Measurements from ENCODE around the gene MRPL53.

DNA sequence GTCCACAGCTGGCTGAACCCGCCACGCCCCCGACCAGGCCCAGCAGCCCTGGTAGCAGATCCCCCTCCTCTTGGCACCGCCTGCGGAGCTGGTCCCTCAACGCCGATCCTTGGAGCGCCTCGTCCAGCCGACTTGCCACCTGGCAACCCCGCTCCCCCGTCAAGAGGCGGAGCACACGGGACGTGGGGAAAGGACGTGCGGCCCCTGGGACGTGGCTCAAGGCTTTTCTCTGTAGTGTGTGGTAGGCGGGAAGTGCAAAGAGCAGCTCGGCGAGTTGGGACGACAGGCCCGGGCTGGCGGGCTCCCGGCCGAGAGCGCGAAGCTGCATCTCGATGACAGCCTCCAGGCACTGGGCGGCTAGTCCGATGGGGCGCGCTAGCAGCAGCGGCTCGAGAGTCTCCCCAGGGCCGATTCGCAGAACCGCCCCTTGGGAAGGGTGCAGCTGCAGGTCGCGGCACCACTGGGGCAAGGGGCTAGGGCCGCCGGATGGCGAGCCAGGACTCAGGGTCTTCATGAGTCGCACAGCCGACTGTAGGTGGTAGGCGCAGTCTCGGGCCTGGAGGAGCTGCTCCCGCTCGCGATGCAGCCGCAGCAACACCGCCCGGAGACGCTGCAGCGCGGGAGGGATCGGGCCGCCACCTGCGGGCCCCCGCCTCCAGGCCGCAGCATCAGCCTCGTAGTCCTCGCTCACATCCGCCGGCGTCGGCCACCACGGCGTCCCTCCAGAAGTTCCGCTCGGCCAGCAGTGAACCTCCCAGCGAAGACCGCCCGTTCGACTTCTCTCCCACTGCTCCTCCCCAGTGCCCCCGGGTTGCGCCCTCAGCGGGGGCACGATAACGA, 9.7 kb upstream of the MRPL53 start:
- TF ChIP-seq, protein P1, sequence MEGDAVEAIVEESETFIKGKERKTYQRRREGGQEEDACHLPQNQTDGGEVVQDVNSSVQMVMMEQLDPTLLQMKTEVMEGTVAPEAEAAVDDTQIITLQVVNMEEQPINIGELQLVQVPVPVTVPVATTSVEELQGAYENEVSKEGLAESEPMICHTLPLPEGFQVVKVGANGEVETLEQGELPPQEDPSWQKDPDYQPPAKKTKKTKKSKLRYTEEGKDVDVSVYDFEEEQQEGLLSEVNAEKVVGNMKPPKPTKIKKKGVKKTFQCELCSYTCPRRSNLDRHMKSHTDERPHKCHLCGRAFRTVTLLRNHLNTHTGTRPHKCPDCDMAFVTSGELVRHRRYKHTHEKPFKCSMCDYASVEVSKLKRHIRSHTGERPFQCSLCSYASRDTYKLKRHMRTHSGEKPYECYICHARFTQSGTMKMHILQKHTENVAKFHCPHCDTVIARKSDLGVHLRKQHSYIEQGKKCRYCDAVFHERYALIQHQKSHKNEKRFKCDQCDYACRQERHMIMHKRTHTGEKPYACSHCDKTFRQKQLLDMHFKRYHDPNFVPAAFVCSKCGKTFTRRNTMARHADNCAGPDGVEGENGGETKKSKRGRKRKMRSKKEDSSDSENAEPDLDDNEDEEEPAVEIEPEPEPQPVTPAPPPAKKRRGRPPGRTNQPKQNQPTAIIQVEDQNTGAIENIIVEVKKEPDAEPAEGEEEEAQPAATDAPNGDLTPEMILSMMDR (IDR thresholded peaks at IDR 0.05; ENCODE audit: insufficient read depth, low read length, poor library complexity, severe bottlenecking) = no peak
- TF ChIP-seq EZH2phosphoT487 (conservative IDR thresholded peaks at IDR 0.05; ENCODE audit: low read length) = no peak

Data from SU-DHL-6 (cell line).